Astrocyte of the spinal cord (primary cell): ENCODE data around the gene FAM107A.

Experiments
- DNase-seq: peaks from one replicate; pipeline ENCODE4 v3.0.0; 2011; ENCODE audit warnings: low read depth, low spot score
- H3K4me3 ChIP-seq: 2 replicates; pipeline ENCODE4 v1.5.1; 2011; ENCODE audit warnings: low read depth, mild to moderate bottlenecking, low read length, moderate library complexity
- in situ Hi-C: cut with HindIII; loops from 2 replicates; pipeline ENCODE4 v1.10.0; 2017; ENCODE audit warnings: low sequenced_read_pairs
- TF ChIP-seq, protein P1 (sequence below): IDR thresholded peaks from 2 replicates; pipeline ENCODE4 v1.5.1; 2012; ENCODE audit warnings: low read depth, mild to moderate bottlenecking, low read length, inconsistent platforms

FAM107A gene

DNA sequence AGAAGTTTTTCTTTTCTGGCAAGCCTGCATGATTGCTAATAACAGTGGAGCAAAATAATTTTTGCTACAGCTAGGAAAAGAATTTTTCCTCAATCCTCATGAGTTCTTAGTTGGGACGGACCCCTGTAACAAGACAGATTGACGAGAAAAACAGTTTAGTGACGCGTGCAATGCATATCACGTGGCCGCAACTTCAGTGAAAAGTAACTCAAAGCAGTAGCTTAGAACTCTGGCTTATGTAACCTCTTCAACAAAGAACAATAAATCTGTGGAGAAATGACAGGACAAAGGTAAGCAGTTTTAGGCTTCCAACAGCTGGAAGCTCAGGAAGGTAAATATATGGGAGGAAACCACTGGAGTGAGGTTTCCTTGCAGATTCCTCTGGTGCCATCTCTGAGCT is 19.7 kb downstream of the FAM107A start:
- no peak for DNase-seq
- in situ Hi-C loops: no loop called here
- H3K4me3 ChIP-seq: no peak overlapping the region
- TF ChIP-seq, protein P1, sequence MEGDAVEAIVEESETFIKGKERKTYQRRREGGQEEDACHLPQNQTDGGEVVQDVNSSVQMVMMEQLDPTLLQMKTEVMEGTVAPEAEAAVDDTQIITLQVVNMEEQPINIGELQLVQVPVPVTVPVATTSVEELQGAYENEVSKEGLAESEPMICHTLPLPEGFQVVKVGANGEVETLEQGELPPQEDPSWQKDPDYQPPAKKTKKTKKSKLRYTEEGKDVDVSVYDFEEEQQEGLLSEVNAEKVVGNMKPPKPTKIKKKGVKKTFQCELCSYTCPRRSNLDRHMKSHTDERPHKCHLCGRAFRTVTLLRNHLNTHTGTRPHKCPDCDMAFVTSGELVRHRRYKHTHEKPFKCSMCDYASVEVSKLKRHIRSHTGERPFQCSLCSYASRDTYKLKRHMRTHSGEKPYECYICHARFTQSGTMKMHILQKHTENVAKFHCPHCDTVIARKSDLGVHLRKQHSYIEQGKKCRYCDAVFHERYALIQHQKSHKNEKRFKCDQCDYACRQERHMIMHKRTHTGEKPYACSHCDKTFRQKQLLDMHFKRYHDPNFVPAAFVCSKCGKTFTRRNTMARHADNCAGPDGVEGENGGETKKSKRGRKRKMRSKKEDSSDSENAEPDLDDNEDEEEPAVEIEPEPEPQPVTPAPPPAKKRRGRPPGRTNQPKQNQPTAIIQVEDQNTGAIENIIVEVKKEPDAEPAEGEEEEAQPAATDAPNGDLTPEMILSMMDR: no peak

DNA sequence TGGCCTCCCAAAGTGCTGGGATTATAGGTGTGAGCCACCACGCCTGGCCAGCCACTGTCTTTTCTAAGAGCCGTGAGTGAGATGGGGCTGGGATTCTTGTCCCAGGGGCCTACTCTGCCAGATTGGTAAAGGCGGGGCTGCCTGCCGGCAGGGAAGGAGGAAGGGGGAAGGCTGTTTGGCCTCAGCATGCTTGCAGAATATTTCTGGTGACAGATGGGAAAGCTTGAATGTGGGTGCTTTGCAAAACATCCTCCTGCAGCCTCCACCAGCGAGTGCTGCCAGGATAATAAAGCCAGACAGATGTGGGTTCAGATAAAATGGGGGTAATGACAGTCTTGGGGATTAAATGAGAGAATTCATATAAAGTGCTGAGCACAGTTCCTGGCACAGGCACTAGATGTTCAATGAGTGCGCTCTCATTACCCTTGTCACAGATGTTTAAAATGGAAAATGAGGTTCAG is 20.4 kb downstream of the FAM107A start:
- TF ChIP-seq, protein P1: no peak
- in situ Hi-C loops: no loop called here
- no peak overlapping the region for H3K4me3 ChIP-seq
- no peak for DNase-seq

GRCh38 chr3:58556001-58556400 is 21.2 kb downstream of the FAM107A start:
- TF ChIP-seq, protein P1: no peak
- DNase-seq: no peak
- in situ Hi-C loops: no loop called here
- H3K4me3 ChIP-seq: no peak overlapping the region

GRCh38 chr3:58555203-58555602 is 22.0 kb downstream of the FAM107A start:
- in situ Hi-C loops: no loop called here
- no peak for DNase-seq
- no peak overlapping the region for H3K4me3 ChIP-seq
- TF ChIP-seq, protein P1: no peak

GRCh38 chr3:58553003-58553402 is 24.2 kb downstream of the FAM107A start:
- H3K4me3 ChIP-seq: no peak overlapping the region
- DNase-seq: no peak
- TF ChIP-seq, protein P1: no peak
- in situ Hi-C loops: no loop called here

- no peak for DNase-seq
- H3K4me3 ChIP-seq: no peak overlapping the region
- TF ChIP-seq, protein P1: no peak
- in situ Hi-C loops: no loop called here
Measured at GRCh38 chr3:58551636-58552180, 25.5 kb downstream of the FAM107A start.
